ENCODE data around the gene TVP23A. TPM values are rescaled to one million over a fixed set of nuclear protein-coding genes. Genes with fewer than 3 reads are reported as not detected.

TVP23A gene
- total RNA-seq, 1 experiment from 2014 or later, result 3.1 TPM

- H3K27ac Mint-ChIP-seq, result peak within 1 kb of the TSS; percentile 97 to 99 (median 99)
- Histone ChIP-seq H3K56ac (ENCODE audit: insufficient read length, low read depth, low read length) (no peak within 1 kb of the TSS), H3K9me3 (ENCODE audit: control insufficient read depth, low read depth, low read length) (no peaks in the 10 kb centered on the region), H3K23ac (ENCODE audit: insufficient read length, low read depth, low read length) (no peak within 1 kb of the TSS), H2AK5ac (ENCODE audit: insufficient read length, low read length) (no peak within 1 kb of the TSS), H3K18ac (ENCODE audit: insufficient read length, low read depth, low read length) (peak within 1 kb of the TSS; percentile 94), H3K23me2 (ENCODE audit: insufficient read length, low read depth, low read length, poor library complexity, severe bottlenecking) (peaks cover 3% of the 10 kb centered on the region), H2BK12ac (ENCODE audit: insufficient read length, low read depth, low read length) (no peak within 1 kb of the TSS), H3K4ac (ENCODE audit: low read depth, low read length) (no peak within 1 kb of the TSS), H3T11ph (ENCODE audit: low read length) (no peak within 1 kb of the TSS), H4K8ac (replicated peaks; ENCODE audit: insufficient read length, low read depth, low read length) (no peak within 1 kb of the TSS), H3K4me1 (ENCODE audit: insufficient read depth, low read length) (no peaks in the 10 kb centered on the region), H3K9ac (ENCODE audit: extremely low read depth, insufficient read length, low read length) (peak within 1 kb of the TSS; percentile 66), H2BK120ac (ENCODE audit: low read depth, low read length, poor library complexity, severe bottlenecking) (no peak within 1 kb of the TSS), H3K4me2 (ENCODE audit: insufficient read depth, insufficient read length, low read length) (peak within 1 kb of the TSS; percentile 67), H2AFZ (ENCODE audit: low read length) (no peak within 1 kb of the TSS), H3K79me2 (ENCODE audit: insufficient read depth, low read length) (no peaks in the 10 kb centered on the region), H3K79me1 (ENCODE audit: insufficient read depth, low read depth, low read length, poor library complexity, severe bottlenecking) (no peaks in the 10 kb centered on the region), H4K5ac (ENCODE audit: insufficient read length, low read depth, low read length) (no peak within 1 kb of the TSS), H2BK20ac (ENCODE audit: low read depth, low read length, poor library complexity, severe bottlenecking) (no peak within 1 kb of the TSS), H3K27me3 (ENCODE audit: insufficient read depth, low read length) (no peaks in the 10 kb centered on the region), H3K14ac (ENCODE audit: insufficient read depth, low read length) (peak within 1 kb of the TSS; percentile 81), H2BK5ac (ENCODE audit: insufficient read length, low read length) (no peak within 1 kb of the TSS), H4K20me1 (ENCODE audit: control insufficient read depth, insufficient read depth, insufficient read length) (no peaks in the 10 kb centered on the region), H2BK15ac (ENCODE audit: low read depth, low read length) (no peak within 1 kb of the TSS), H3K27ac (ENCODE audit: insufficient read length, low read depth, low read length) (no peak within 1 kb of the TSS), H4K91ac (ENCODE audit: insufficient read length, low read depth, low read length) (no peak within 1 kb of the TSS)
- H3K9me3 Mint-ChIP-seq, result no peaks in the 10 kb centered on the region; a peak in 1 of 5 replicates
- TF ChIP-seq CTCF (conservative IDR thresholded peaks at IDR 0.05), result no peak
- H3K4me3 Mint-ChIP-seq, result peak within 1 kb of the TSS; percentile 94 to 95
- H3K36me3 Mint-ChIP-seq (ENCODE audit: insufficient read depth in 1 of 3, low read depth in 3 of 3), result peaks cover 0 to 27% (median 4%) of the 10 kb centered on the region in 3 experiments; a peak in 5 of 7 replicates
- DNase-seq, result peak; percentile 98
- WGBS (ENCODE audit: extremely low coverage, insufficient read length, low lambda C conversion rate), result no CpG with 5 or more reads among the region's 57 CpGs
- no peaks in the 10 kb centered on the region for H3K27me3 Mint-ChIP-seq (ENCODE audit: low read depth)
- peaks cover 10 to 16% of the 10 kb centered on the region in 2 experiments for H3K4me1 Mint-ChIP-seq
These were observed 74.8 kb downstream of the TVP23A start, which contains the start of gene NUBP1 for GRCh38 chr16:10743610-10744369. Gene NUBP1 (plus strand): TSS chr16:10743842. CDS start chr16:10743864, 22 bp downstream.
